ENCODE data around the gene SLC17A4.
"Not testable (repeated sequence)": the region's sequence is repeated elsewhere in the genome, so short reads cannot be mapped to it uniquely, and the experiment has no call there.

SLC17A4 gene

GRCh38 chr6:25754535-25754934 is at the start of gene SLC17A4:
SLC17A4 (plus strand) TSS chr6:25754742; CDS start chr6:25761963, 7,221 bp downstream.
- DNase-seq, result no peak

- DNase-seq, result no peak
These were observed 48.1 kb upstream of the SLC17A4 start for GRCh38 chr6:25706314-25707014.

- no peak for DNase-seq
These were observed 44.8 kb upstream of the SLC17A4 start for GRCh38 chr6:25709761-25710160.

- no peak for DNase-seq
These were observed 44.3 kb upstream of the SLC17A4 start for GRCh38 chr6:25710287-25710686.

GRCh38 chr6:25713824-25714223 is 40.7 kb upstream of the SLC17A4 start:
- DNase-seq, result no peak

GRCh38 chr6:25714765-25715164 is 39.8 kb upstream of the SLC17A4 start:
- DNase-seq, result peak in 1 of 2 experiments; percentile 11

- no peak for DNase-seq
These were observed 38.7 kb upstream of the SLC17A4 start for GRCh38 chr6:25715794-25716193.

- DNase-seq, result peak; percentile 34 to 80
These were observed 36.4 kb upstream of the SLC17A4 start for GRCh38 chr6:25717866-25718740.

- no peak for DNase-seq
These were observed 28.2 kb upstream of the SLC17A4 start for GRCh38 chr6:25726122-25726911.

- DNase-seq, result no peak
These were observed 27.5 kb upstream of the SLC17A4 start for GRCh38 chr6:25727028-25727427.

GRCh38 chr6:25730907-25731306 is 23.6 kb upstream of the SLC17A4 start:
- no peak for DNase-seq

- DNase-seq, result no peak
These were observed 22.8 kb upstream of the SLC17A4 start for GRCh38 chr6:25731721-25732120.

- no peak for DNase-seq
These were observed 21.9 kb upstream of the SLC17A4 start for GRCh38 chr6:25732468-25733198.

- DNase-seq, result no peak
These were observed 19.3 kb upstream of the SLC17A4 start for GRCh38 chr6:25735261-25735660.

- no peak for DNase-seq
These were observed 10.7 kb upstream of the SLC17A4 start for GRCh38 chr6:25743868-25744267.

- no peak for DNase-seq
These were observed 8.7 kb upstream of the SLC17A4 start for GRCh38 chr6:25745836-25746235.

- no peak for DNase-seq
These were observed 7.6 kb upstream of the SLC17A4 start for GRCh38 chr6:25746968-25747367.

- no peak for DNase-seq
These were observed 7.1 kb upstream of the SLC17A4 start for GRCh38 chr6:25747477-25747876.

- DNase-seq, result no peak
These were observed 6.5 kb upstream of the SLC17A4 start for GRCh38 chr6:25748049-25748448.

GRCh38 chr6:25748601-25749517 is 5.7 kb upstream of the SLC17A4 start:
- not testable (repeated sequence) for DNase-seq

GRCh38 chr6:25749837-25750236 is 4.7 kb upstream of the SLC17A4 start:
- no peak for DNase-seq
